CD4-positive, alpha-beta T cell treated with Interleukin-2 at 100 ng/mL for 4 hours (primary cell): ENCODE results near the gene PLBD1.

Source experiments
- DNase-seq: peaks from one replicate; pipeline ENCODE4 v3.0.0-alpha.2; 2020; ENCODE audit warnings: low spot score

PLBD1 gene

DNA sequence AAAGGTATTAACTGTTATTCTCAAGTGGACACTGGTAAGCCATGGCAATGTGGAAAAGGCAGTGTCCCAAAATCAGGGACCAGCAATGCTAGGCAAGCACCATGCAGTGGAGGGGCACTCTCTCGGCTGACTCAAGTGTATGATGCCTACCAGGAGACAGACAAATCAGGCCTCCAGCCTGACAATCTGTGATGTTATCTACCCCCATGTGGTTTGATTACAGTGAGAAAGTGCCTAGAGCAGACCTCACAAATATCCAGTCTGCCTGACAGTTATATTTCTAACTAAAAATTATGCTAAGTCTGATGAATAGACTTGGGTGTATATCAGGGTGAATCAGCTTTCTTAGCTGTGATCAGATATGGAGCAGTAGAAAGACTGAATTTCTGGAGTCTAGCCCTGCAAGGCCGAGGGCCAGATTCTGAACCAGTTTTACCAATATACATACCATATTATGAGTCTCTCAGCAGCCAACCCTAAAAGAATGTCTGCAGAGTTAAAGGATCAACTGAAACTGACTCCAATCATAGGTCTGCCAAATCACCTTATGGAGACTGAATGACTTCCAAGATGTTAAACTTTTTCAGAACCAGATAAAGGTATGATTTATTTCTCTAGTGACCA is 3.2 kb downstream of the PLBD1 start:
- DNase-seq: no peak

- DNase-seq: no peak
Measured at GRCh38 chr12:14563046-14563445, 4.6 kb downstream of the PLBD1 start.

DNA sequence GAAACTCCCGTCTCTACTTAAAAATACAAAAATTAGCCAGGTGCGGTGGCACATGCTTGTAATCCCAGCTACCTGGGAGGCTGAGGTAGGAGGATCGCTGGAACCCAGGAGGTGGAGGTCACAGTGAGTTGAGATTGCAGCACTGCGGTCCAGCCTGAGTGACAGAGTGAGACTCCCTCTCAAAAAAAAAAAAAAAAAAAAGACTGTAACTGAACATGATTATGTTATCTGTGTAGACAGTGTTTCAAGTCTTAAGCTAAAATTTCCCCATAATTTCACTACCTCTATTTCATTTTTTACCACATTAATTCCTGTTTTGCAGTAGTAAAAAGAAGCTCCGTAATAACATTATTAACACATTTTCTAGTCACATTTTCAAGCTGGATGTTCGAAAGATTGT is 5.4 kb downstream of the PLBD1 start:
- DNase-seq: no peak

- DNase-seq: no peak
Measured at GRCh38 chr12:14561677-14562238, 5.9 kb downstream of the PLBD1 start.

GRCh38 chr12:14560904-14561574 is 6.6 kb downstream of the PLBD1 start:
- DNase-seq: no peak

DNA sequence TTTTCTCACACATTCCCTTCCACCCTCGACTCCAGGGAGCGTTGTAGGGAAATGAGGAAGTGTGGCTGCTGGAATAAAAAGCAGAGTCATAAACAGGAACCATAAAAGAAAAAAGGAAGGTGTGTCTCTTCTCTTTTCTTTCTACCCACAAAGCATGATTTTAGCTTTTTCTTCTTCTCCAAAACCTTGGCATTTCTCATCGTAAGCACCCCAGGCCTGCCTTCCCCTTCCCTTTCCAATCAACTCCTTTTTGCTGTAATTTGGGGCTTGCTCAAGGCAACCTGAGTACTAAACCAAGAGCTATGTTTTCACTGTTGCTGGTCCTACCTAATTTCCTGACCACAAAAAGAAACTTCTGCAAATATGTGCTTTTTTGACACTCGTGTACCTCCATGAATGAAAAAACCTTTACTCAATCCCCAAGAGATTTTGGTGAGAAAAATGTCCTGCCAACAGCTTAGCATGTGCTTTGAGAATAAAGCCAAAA is 9.2 kb downstream of the PLBD1 start:
- no peak for DNase-seq

DNA sequence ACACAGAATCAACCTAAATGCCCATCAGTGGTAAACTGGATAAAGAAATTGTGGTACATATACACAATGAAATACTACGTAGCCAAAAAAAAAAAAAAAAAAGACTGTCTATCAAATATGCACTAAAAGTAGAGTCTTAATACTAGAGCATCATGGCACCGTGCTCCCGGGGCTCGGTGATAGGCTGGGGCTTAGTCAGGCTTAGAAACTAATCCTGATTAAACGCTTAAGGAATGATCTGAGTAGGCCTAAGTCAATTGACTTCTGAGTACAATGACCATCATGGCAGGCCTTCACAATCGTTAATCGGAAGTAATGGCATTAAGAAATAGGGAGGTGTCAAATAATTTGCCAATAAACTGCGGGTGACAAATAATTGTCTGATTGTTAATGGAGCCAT is 9.7 kb downstream of the PLBD1 start:
- no peak for DNase-seq

GRCh38 chr12:14554281-14555007 is 13.2 kb downstream of the PLBD1 start:
- no peak for DNase-seq

DNA sequence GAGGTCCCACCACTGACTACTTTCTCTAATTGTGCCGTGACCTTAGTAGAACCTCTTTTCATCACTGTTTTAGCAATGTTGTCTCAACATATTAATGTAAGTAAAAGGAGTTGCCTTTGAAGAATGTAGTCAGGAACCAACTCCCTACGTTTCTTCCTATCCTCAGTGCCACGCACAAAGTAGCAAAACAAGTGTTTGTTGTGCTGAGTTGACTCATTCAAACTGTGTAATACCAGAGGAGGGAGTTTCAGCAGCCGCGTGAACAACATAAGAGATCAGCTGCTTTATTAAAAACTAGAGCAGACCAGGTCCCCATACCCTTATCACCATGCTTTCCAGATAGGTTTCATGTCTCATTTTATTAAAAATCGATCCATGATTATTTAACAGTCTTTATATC is 19.1 kb downstream of the PLBD1 start:
- no peak for DNase-seq

DNA sequence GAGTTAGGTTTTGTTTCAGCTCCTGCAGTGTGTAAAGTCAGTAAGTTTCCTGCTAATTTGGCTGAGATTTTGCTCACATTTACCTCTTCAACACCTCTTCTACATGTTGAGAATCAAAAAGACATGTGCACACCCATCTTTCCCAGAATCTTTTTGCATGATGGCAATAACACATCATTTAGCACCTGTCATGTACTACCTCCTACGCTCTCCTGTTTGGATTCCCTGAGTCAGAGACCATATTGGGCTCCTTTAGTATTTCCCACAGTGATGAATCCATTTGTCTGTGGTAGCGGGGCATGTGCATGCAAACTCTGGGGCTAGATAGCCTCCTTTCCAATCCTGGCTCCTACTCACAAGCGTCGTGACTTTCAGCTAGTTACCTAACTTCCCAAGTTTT is 20.1 kb downstream of the PLBD1 start:
- no peak for DNase-seq

- DNase-seq: no peak
Measured at GRCh38 chr12:14545144-14546124, 22.2 kb downstream of the PLBD1 start.

DNA sequence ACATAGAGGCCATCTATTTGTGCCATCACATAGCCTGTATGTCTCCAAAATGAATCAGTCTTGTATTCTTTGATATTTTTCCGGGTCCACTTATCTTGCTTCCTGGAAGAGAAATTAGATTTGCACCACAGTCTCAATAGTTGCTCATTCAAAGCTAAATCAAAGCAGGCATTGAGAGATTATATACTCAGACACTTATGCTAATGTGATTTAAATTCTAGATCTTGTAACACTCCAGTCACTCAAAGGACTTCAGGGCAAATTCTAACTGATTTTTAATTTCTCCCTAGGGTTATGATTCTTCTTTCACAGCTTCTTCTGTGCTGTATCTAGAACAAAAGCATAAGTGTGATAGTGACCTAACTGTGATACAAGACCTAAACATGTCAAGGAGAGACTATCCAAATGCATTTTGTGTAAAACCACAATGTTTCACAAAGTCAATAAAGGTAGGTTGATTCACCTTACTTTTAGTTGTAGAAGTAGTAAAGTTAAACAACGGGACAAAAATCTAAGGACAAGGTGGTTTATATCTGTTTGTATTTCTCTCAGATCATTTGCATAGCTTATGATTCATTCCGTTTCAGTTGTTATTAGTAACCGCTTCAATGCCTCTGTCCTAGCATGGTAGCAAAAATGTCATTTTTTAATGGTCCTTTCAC is 26.8 kb downstream of the PLBD1 start:
- DNase-seq: no peak

DNA sequence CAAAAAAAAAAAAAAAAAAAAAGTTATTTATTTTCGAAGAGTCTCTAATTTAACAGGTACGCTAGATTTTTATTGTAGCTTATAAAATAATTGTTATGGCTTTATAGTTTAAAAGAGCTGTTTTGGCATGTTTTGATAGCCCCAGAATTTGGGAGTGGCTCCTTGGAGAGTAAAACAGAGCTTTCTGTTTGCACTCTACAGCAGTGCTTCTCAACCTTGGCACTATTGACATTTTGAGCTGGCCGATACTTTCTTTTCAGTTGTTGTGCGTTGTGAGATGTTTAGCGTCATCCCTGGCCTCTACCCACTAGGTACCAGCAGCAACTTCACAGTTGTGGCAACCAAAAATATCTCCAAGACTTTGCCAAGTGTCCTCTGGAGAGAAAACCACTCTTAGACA is 30.6 kb downstream of the PLBD1 start:
- no peak for DNase-seq

GRCh38 chr12:14532152-14532551 is 35.5 kb downstream of the PLBD1 start:
- no peak for DNase-seq

DNA sequence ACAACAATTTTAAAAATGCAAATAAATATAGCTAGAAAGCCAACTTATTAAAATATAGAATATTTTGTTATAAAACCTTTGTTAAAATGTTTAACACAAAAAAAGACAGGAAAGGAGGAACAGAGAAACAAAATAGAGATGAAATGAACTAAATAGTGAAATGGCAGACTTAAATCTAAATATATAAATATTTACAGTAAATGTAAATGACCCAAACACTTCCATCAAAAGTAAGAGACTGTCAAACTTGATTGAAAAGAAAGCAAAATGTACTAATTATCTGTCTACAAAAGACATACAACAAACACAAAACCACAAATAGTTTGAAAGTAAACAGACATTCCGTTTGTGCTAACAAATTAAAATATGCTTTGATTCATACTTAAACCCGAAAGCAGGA is 41.7 kb downstream of the PLBD1 start:
- no peak for DNase-seq

DNA sequence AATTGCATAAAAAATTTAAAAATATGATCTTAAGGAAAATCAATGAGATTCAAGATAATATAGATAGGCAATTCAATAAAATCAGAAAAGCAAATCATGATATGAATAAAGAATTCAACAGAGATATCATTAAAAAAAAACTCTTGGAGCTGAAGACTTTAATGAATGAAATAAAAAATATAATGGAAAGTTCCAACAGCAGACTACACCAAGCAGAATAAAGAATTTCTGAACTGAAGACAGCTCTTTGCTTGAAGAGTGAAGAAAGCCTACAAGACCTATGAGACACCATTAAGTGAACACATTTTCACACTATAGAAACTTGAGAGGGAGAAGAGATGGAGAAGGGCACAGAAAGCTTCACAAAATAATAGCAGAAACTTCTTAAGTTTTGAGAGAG is 45.9 kb downstream of the PLBD1 start:
- no peak for DNase-seq

- no peak for DNase-seq
Measured at GRCh38 chr12:14514946-14515345, 52.7 kb downstream of the PLBD1 start.

DNA sequence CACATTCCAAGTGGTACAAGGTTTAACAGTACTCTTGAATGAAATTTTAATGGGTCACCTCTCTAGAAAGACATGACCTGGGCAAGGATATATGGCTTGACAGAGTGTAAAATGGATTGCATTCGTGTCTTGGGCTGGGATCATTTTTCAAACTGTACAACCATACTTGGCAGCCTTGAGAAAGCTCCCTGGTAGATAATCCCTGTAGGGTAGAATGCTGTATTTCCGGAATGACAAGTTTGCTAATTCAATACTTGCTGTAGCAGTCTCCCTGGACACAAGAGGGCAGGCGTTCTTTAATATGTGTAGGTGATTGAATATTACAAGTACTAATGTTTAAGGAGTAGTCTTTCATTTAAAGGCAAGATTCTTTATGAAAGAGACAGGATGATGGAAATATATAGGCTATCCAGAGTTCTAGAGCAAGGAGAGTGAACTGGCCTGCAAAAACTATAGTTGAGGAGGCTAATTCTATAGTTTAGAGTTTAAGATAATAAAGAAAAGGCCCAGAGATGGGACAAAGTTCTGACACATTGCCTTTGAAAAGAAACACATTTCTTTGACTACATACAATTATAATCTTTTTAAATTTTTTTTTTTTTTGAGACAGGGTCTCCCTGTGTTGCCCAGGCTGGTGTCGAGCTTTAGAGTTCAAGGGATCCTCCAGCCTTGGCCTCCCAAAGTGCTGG is 53.4 kb downstream of the PLBD1 start:
- DNase-seq: no peak

DNA sequence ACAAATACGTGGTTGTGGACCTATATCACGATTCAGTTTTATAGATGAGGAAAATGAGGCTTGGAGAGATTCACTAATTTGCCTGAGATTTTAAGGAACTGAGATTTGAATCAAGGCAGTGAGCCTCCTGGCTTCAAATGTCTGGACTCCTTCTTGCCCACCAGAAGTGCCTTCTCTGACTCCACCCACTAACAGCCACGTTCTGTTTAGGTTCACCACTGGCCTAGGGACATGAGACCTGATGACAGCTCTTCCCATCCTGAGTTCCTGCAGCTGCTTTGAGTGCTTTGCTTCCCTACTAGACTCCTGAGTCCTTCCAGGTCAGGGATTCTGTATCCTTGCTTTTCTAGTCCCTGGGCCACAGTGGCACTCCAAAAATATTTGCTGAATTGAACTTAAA is 57.1 kb downstream of the PLBD1 start:
- no peak for DNase-seq
